NCI-H345 (cell line): ENCODE measurements around the gene FRZB.
"Not testable (repeated sequence)": the region's sequence is repeated elsewhere in the genome, so short reads cannot be mapped to it uniquely, and the experiment has no call there.

Experiments used
- DNase-seq: peaks from one replicate; lab custom pipeline; 2025; lab: John Stamatoyannopoulos, UW

Gene FRZB

DNA sequence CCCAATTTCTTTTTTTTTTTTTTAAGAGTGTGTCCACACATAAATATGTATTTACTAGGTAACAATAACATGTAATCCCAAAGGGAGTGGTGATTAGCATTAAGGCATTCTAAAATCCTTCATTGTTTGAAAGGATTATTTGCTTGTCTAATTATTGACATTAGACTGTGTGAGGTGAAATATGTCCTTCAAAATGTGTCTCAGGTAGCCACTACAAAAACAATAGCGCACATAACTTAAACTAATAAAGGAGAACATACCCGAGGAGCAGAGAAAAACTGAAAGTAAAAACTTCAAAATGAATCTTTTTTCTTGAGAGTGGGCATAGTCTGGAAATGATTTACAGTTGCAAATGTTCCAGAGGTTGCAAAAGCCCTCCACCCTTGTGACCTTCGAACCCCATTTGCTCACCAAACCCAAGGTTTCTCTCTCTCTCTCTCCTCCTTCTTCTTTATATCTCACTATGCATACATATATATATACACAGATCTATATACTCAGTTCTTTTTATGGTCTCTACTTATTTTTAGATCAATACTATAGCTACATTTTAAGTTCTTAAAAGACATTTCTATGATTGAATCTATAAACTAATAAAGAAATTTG lies 24.4 kb upstream of the FRZB start:
- DNase-seq = no peak

DNA sequence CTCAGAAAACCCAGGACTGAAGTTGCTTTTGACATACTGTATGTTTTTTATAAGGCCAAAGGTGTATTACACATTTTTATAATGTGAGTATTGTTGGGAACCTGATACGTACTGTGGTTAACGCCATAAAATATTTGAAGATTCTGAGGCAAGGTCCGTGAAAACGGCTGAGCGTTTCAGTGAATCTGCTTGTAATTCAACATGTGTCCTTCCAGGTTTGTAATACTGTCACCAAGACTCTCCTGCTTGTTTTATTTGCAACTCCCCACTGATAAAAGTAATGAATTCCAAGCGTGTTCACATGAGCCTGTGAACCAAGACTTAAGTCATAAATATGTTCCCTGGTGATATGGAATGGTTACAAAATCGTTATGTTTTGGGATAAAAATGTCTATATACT lies 23.9 kb upstream of the FRZB start:
- DNase-seq = no peak

DNA sequence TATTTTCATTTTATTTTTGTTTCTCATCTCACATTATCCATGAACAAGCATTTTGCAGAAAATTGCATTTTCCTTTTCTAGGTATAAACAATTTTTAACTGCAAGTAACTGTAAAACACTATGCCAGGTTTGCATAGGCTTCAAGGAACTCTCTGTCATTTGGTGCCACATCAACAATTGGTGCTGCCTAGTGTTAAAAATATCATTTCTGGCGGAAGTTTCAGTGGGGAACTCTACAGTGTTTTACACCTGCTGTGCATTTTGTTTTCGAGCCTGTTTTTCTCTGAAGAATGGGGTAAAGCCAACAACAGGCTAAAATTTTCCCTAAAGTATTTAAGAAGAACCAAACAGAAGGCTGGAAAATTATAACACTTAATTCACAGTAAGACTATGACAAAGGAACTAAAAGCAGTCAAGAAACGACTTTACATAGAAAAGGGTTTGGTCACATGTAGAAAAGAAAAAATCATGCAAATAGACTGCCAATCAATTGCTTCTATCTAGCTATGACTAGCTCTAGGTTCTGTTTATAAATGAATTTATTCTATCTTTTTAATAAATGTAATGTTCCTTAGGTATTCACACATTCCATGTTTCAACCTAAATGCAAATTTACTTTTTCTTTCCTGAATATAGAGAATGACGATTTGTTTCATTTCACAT lies 21.4 kb upstream of the FRZB start:
- DNase-seq = no peak

DNA sequence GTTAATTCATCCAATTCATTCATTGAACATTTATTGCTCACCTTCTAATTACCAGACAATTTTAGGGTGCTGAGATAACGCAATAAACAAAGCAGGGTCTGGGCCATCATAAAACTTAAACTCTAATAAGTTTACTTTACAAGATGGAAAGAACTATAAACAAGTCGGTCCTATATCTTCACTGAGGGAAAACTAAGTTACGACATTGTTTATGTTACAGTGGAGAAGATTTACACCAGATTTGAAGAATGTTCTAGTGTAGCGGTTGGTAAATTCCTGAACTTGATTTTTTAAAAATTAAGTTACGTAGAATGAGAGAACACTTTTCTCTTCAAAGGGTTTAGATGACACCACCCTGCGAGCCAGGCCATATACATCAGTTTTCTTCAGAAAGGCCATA lies 20.7 kb upstream of the FRZB start:
- no peak for DNase-seq

DNA sequence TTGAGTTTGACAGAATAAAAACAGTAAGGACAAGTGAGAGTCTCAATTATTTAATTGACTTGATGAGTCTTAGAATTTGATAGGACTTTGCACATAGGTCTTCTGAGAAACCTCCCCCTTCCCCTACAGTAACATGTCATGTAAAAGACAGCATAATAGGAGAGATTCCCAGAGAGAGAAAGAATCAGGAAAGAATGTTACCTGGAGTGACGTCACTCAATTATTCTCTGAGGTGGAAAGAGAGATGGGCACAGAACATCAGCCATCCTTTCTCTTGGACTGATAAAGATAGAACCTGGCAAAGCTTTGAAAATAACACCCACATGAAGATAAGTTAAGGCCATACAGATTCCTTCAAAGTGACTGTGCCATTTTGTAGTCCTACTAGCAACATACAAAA lies 19.3 kb upstream of the FRZB start:
- no peak for DNase-seq

DNA sequence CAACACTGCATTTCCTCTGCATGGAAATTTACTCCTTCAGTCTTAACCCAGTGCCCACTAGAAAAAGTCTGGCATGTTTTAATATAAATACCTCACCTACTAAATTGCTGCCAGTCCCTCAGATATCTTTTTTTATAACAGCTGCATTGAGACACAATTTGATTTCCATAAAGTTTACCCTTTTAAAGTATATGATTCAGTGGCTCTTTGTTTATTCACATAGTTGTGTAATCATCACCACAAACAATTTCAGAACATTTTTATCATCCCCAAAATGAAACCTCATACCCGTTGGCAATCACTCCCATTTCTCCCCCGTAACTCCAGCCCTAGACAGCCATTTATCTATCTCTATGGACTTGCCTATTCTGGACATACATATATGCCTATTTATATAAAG lies 17.0 kb upstream of the FRZB start:
- no peak for DNase-seq

DNA sequence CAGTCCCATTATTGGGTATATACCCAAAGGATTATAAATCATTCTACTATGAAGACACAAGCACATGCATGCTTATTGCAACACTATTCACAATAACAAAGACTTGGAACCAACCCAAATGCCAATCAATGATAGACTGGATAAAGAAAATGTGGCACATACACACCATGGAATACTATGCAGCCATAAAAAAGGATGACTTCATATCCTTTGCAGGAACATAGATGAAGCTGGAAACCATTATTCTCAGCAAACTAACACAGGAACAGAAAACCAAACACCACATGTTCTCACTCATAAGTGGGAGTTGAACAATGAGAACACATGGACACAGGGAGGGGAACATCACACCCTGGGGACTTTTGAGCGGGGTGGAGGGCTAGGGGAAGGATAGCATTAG lies 13.7 kb upstream of the FRZB start:
- not testable (repeated sequence) for DNase-seq

DNA sequence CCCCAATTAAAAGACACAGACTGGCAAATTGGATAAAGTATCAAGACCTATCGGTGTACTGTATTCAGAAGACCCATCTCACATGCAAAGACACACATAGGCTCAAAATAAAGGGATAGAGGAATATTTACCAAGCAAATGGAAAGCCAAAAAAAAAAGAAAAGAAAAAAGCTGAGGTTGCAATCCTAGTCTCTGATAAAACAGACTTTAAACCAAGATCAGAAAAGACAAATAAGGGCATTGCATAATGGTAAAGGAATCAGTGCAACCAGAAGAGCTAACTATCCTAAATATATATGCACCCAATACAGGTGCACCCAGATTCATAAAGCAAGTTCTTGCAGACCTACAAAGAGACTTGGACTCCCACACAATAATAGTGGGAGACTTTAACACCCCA lies 10.2 kb upstream of the FRZB start:
- not testable (repeated sequence) for DNase-seq

DNA sequence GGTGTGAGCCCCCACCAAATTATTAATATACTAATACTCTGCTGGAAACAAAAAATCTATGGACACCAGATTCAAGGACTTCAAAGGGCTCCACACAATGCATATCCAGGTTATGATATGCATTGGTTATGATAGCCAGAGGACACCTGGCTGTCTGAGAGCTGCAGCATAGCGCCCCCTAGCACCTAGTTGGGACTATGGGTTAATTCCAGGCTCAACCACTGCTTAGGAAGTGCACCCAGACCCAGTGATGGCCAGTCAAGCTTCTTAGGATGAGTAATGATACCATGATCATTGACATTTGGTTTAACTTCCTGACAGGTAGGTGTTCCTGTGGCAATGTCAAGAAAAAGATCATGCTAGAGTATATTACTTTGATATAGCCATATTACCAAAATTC lies 3.8 kb upstream of the FRZB start:
- DNase-seq = peak; percentile 24

DNA sequence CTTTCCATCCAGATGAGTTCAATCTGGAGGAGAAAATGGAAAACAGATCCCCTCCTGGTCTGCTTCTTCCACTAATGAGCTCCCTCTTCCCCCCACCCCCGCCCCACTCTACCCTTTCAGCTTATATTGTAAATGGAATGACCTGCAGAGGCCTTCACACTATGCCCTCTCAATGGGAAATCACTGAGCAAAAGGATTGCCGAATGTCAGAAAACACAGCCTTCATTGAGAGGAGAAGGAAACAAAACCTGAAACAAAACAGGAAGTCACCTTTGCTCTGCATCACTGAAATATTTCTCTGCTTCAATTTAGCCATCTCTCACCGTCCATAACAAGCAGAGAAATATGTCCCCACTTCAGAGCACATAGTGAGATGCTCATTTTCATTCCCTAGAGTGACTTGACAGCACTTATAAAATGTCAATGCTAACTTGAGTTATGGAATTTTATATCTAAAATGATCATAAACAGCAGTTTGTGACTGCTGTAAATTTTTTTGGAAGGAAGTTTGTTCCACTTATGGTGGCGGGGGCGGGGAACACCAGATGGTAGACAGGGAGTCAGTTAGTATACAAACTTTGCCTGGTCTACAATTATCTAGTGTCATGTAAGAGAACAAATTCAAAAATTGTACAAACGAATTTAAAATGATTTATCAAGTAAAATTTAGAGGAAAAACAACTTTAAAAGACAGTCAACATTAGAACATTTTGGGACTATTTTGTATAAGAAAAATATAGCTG lies 1.8 kb upstream of the FRZB start:
- no peak for DNase-seq

DNA sequence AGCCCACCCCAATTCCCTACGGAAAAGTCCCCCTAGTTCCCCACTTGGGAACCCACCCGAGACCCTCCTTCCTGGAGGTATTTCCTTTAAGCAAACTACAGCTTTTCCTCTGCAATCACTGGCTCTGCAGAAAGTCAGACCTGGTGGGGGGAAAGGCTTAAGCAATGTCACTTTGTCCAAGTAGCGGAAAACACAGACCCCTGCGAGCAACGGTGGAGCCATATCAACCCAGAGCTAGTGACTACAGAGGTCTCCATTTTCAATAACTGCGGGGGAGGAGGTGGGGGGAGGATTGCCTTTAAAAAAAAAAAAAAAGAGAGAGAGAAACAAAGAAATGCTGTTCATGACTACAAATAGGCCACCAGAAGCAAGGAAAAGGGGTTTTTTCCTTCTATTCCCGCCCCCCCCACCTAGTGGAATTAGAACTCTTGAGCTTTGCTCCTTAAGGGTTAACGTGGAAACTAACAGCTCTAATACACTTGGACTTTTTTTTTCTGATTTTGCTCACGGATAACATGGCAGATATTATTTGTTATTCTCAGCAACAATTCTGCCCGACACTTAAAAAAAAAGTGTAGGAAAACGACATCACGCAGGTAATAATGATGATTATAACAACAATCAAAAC lies 1.1 kb upstream of the FRZB start:
- DNase-seq = no peak

DNA sequence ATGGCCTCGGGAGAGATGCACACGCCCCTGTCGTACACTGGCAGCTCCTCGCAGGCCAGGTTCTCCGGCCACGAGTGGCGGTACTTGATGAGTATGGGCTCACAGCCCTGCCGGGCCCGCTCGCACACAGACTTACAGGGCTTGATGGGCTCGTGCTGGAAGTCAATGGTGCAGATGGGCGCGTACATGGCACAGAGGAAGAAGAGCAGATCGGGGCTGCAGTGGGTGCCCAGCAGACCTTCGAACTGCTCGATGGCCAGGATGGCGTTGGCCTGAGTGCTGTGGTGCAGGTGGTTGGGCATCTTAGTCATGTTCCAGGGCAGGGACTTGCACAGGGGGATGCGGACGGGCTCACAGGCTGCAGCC lies 359 bp downstream of the FRZB start:
- DNase-seq = no peak

DNA sequence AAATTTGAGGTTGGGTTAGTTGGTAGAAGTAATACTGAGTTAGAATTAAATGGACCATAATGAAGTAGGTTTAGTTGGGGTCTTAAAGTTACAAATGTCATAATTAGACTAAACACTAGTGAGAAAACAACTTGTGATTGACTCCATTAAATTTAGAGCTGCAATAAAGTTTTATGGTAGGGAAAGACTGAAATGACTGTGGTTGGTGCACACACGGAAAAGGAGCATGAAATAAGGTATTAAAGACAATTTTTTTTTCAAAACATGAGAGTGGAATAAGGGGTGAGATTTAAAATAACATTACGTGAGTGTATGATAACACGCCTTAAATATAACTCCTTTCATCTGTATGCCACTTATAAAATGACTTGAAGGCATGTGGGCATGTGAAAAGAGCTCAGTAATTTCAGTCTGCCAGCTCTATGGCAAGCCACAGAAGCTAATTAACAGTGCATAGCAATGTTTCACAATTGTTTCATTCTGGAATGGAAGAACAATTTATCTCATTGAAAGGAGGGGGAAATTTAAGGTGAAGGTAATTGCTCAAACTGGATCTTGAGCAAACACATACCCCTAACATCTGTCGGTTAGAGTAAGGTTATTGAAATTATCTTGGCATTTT lies 1.4 kb downstream of the FRZB start:
- no peak for DNase-seq

DNA sequence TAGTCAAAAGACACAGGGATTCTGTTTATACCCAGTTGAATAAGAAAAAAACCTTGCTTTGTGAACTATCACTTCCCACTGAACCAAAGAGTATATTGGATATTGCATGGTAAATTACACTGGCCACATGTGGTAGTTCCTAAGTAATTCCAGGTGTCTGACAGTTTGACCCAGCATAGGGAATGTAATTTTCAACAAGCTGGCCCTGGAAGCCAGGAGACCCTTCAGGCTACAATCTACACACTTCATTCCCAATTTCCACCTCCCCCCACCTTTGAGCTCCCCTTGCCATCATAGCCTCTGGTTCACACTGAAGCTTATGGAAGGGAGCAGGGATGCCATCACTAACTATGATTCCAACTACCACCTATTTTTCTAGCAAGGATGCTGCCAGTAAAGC lies 2.8 kb downstream of the FRZB start:
- DNase-seq = no peak

DNA sequence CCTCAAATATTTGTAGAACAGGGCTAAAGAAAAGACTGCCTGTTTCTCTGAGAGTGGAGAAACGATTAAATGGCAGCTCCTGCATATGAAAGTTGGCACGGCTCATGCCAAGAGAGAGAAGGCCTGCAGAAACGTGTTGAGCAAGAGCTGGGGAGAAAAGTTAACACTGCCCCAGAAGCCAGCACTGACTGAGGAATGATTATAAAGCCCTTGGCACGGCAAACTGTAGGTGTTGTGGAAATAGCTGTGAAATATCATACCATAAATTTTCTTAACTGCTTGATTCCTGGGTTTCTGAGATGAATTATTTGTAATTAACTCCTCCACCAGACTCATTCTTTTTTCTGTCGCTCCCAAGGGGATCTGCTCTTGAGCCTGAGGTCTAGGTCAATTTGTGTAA lies 4.3 kb downstream of the FRZB start:
- no peak for DNase-seq

DNA sequence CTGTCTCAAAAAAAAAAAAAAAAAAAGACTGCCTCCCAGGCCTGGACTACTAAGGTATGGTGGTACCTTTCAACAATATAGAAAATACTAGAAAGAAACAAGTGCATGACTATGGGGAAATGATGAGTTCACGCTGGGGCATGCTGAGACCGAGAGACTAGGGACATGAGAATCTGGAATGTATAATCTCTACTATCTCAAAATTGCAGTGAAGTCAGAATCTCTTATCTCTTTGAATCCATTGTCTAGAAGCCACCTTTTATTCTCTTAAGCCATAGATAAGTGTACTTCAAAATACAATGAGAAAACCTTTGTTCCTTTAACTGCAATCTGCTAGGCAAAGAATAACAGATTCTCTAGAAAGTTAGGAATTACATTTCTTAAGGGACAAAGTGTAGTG lies 5.6 kb downstream of the FRZB start:
- no peak for DNase-seq

DNA sequence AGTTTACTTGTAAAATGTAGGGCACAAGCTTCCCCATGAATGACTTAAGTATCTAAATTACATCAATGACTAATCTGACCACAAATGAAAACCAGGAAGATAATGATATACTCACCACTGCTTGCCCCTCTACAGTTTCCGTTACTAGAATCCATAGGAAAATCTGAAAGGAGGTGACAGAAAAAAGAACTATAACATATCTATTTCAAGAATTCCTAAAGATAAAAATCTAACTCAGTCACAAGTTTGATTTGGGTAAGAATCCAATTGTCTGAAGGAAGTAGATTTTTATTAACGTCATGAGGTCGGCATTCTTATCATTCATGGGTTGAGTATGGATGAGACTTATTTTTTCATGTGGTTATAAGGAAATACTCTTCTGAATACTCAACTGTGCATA lies 7.8 kb downstream of the FRZB start:
- no peak for DNase-seq

DNA sequence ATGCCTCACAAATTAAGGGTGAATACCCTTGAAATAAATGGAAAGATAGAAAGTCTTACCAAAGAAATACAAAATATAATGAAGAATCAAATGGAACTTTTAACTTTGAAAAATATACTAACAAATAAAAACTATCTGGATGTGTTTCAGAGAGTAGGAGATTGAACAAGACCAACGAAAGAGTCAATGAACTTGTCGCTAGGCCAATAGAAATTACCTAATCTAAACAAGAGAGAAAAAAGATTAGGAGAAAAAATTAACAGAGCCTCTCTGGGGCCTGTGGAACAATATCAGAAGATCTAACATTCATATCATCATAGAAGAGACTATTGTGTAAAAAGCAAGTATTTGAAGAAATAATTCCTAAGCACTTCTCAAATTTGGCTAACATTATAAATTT lies 11.1 kb downstream of the FRZB start:
- no peak for DNase-seq

DNA sequence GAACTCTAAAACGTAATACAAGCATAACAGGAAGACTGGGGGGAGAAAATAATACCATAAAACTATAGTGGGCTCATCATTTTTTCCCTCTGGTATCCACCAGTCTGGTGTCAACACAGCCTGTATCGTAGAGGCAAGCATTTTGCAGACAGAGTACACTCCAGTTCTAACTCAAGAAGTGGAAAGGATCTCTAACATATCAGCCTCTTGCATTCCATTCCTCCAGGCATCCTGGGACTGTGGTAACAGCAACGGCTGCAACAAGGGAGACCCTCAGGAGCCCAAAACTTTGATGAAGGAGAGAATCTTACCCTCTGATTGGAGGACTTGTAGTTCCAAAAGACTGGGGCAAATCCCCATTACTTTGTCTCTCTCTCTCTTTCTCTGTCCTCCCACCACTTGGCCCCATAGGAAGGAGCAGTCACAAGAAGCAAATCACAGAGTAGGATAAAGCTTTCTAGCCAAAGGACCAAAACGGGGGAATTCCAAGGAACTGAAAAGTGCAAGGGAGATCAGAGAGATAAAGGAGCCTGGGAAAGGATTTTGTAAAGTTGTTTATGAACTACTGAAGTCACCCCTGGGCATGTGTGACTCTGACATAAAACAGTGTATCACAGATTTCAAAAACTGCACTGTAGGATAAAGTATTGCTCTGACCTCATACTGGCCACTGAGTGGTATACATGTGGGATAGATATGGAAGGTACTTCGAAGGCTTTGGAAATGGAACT lies 11.9 kb downstream of the FRZB start:
- no peak for DNase-seq

DNA sequence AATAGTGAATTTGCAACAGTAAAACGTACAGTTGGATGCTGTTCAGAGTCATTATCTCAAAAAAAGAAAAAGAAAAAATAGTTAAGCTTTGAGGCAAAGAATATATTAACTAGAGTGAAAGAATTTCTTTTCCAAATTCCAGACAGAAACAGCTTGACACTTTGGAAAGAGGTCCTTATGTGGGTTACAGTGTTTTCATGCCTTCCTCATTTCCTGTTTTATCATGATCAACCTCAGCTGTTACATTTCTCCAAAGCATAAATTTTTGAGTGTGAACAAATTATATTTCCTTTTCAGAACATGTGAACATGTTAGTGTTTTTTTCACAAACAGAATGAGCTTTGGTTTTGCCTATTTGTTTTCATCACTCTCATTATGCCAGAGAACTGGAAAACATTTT lies 13.6 kb downstream of the FRZB start:
- no peak for DNase-seq

DNA sequence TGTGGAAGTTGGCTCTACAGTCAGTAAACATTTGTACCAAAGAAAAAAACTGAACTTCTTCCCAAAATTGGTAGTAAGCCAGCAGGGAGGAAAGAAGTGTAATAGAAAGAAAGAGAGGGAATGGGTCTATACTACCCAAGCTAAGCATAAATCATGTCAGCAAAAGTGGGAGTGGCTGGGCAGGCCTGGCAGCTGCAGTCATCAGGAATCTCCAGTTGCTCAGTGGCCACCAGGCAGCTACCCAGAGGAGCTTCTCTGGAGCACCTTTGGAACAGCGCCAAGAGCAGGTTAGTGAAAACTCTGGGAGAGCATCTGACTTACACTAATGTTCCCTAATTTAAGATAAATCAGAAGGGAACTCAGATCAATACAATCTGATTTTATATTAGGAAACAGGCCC lies 14.3 kb downstream of the FRZB start:
- DNase-seq = peak; percentile 78

DNA sequence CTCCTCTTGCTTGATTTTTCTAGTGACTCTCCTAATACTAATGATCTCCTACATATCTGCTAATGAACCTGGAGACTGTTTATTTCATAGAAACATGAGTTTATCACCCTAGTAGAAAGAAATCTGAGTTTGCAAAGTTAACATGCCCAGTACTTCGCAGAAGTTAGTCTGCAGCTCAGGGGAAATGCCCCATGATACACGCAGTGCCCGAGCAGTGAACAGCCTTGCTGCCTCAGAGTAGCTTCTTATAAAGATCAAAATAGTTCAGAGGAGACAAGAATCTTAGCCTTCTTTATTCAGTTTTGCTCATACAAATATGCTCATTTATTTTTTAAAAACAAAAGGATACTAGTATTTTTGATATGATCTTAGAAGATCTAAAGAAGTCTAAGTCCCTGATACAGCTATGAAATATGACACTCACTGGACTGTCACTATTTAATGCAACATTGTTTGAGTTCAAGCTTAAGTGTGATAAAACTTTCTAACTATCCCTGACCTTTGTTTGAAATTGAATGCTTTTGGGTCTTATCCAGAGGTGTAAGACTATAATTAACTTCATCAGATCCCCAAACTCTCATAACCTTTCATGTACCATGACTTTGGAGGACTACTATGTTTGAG lies 20.5 kb downstream of the FRZB start:
- no peak for DNase-seq
